PC-9 (cell line): ENCODE data around the gene SLC6A6.

Experiments used
- CTCF ChIP-seq: fragments of 200-600 bp; sonication (generic); conservative IDR thresholded peaks from 2 replicates; pipeline ENCODE4 v1.6.1; 2017; ENCODE audit warnings: mixed run types, antibody characterized with exemption, mild to moderate bottlenecking, moderate library complexity
- EZH2 ChIP-seq: fragments of 200-600 bp; sonication (generic); IDR thresholded peaks from 2 replicates; pipeline ENCODE4 v1.8.0; 2017; ENCODE audit warnings: antibody characterized with exemption, low read depth

- TF ChIP-seq CTCF (no peak), EZH2 (no peak)
Measured at GRCh38 chr3:14450922-14451606, 48.7 kb downstream of the SLC6A6 start.
